ENCODE results near the gene CTNNA3.

CTNNA3 gene

GRCh38 chr10:66162560-66163143 is 1533.3 kb downstream of the CTNNA3 start (continued):
- TF ChIP-seq ZNF707 (tag by site-specific recombination; IDR thresholded peaks at IDR 0.05) (no peak), ZNF558 (tag by site-specific recombination; IDR thresholded peaks at IDR 0.05) (no peak)
- TF ChIP-seq, protein P1, sequence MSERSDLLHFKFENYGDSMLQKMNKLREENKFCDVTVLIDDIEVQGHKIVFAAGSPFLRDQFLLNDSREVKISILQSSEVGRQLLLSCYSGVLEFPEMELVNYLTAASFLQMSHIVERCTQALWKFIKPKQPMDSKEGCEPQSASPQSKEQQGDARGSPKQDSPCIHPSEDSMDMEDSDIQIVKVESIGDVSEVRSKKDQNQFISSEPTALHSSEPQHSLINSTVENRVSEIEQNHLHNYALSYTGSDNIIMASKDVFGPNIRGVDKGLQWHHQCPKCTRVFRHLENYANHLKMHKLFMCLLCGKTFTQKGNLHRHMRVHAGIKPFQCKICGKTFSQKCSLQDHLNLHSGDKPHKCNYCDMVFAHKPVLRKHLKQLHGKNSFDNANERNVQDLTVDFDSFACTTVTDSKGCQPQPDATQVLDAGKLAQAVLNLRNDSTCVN (tag by site-specific recombination; optimal IDR thresholded peaks at IDR 0.05): no peak

GRCh38 chr10:66151346-66151745 is 1544.6 kb downstream of the CTNNA3 start:
- no peak for TF ChIP-seq ZNF623 (tag by site-specific recombination; IDR thresholded peaks at IDR 0.05)
- no peak for TF ChIP-seq ZNF626 (tag by site-specific recombination; IDR thresholded peaks at IDR 0.05)
- TF ChIP-seq, protein P2, sequence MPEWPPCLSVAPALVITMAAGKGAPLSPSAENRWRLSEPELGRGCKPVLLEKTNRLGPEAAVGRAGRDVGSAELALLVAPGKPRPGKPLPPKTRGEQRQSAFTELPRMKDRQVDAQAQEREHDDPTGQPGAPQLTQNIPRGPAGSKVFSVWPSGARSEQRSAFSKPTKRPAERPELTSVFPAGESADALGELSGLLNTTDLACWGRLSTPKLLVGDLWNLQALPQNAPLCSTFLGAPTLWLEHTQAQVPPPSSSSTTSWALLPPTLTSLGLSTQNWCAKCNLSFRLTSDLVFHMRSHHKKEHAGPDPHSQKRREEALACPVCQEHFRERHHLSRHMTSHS (tag by site-specific recombination; IDR thresholded peaks at IDR 0.05): no peak
- TF ChIP-seq, protein P3, sequence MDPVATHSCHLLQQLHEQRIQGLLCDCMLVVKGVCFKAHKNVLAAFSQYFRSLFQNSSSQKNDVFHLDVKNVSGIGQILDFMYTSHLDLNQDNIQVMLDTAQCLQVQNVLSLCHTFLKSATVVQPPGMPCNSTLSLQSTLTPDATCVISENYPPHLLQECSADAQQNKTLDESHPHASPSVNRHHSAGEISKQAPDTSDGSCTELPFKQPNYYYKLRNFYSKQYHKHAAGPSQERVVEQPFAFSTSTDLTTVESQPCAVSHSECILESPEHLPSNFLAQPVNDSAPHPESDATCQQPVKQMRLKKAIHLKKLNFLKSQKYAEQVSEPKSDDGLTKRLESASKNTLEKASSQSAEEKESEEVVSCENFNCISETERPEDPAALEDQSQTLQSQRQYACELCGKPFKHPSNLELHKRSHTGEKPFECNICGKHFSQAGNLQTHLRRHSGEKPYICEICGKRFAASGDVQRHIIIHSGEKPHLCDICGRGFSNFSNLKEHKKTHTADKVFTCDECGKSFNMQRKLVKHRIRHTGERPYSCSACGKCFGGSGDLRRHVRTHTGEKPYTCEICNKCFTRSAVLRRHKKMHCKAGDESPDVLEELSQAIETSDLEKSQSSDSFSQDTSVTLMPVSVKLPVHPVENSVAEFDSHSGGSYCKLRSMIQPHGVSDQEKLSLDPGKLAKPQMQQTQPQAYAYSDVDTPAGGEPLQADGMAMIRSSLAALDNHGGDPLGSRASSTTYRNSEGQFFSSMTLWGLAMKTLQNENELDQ (tag by site-specific recombination; IDR thresholded peaks at IDR 0.05; ENCODE audit: low read depth): no peak
- H3K27ac ChIP-seq (ENCODE audit: extremely low read depth, low read depth, low read length): no peak overlapping the region
- ChIA-PET POLR2A (no interaction called here), CTCF (no interaction called here)
- no peak overlapping the region for H3K4me3 ChIP-seq (ENCODE audit: low read depth, low read length)
- H3K36me3 ChIP-seq (ENCODE audit: control insufficient read depth in 2 of 2, insufficient read depth in 1 of 2, low read length in 2 of 2): no peaks in the 10 kb centered on the region
- H3K4me1 ChIP-seq (ENCODE audit: control insufficient read depth, insufficient read depth, low read length): no peaks in the 10 kb centered on the region
- H3K9me3 ChIP-seq (ENCODE audit: control insufficient read depth, insufficient read depth, low read depth, low read length): no peaks in the 10 kb centered on the region

DNA sequence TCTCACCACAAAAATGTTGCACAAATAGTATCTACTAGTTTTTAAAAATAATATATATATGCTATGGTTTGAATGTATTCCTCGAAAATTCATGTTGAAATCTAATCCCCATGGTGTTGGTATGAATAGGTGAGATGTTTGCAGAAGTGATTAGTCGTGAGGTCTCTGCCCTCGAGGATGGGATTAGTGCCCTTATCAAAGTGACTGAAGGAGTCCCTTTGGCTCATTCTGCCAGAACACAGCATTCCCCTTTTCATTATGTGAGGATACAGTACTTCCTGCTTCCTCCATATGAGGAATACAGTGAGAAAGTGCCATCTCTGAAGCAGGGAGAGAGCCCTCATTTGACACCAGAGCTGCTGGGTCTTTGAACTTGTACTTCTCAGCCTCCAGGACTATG is 1547.7 kb downstream of the CTNNA3 start:
- Histone ChIP-seq H3K4me1 (ENCODE audit: control insufficient read depth, insufficient read depth, low read length) (no peaks in the 10 kb centered on the region), H3K27ac (ENCODE audit: extremely low read depth, low read depth, low read length) (no peak overlapping the region), H3K36me3 (ENCODE audit: control insufficient read depth in 2 of 2, insufficient read depth in 1 of 2, low read length in 2 of 2) (no peaks in the 10 kb centered on the region), H3K9me3 (ENCODE audit: control insufficient read depth, insufficient read depth, low read depth, low read length) (no peaks in the 10 kb centered on the region), H3K4me3 (ENCODE audit: low read depth, low read length) (no peak overlapping the region)
- POLR2A ChIA-PET: no interaction called here
- CTCF ChIA-PET: interaction anchor here (0.8 kb wide), 1 partner anchor 13 kb away, joined by 3 read pairs; no protein-coding TSS in a partner anchor
- TF ChIP-seq PRDM4 (tag by site-specific recombination; IDR thresholded peaks at IDR 0.05): no peak
- TF ChIP-seq KLF9 (tag by site-specific recombination; IDR thresholded peaks at IDR 0.05; ENCODE audit: low read depth): no peak
- TF ChIP-seq ZNF221 (tag by site-specific recombination; IDR thresholded peaks at IDR 0.05; ENCODE audit: borderline replicate concordance): no peak
- TF ChIP-seq ZNF37A (tag by site-specific recombination; IDR thresholded peaks at IDR 0.05): no peak
- TF ChIP-seq ZNF404 (tag by site-specific recombination; IDR thresholded peaks at IDR 0.05): no peak
- TF ChIP-seq, protein P4, sequence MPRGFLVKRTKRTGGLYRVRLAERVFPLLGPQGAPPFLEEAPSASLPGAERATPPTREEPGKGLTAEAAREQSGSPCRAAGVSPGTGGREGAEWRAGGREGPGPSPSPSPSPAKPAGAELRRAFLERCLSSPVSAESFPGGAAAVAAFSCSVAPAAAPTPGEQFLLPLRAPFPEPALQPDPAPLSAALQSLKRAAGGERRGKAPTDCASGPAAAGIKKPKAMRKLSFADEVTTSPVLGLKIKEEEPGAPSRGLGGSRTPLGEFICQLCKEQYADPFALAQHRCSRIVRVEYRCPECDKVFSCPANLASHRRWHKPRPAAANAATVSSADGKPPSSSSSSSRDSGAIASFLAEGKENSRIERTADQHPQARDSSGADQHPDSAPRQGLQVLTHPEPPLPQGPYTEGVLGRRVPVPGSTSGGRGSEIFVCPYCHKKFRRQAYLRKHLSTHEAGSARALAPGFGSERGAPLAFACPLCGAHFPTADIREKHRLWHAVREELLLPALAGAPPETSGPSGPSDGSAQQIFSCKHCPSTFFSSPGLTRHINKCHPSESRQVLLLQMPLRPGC (tag by site-specific recombination; IDR thresholded peaks at IDR 0.05): no peak
- TF ChIP-seq ZNF654 (tag by site-specific recombination; IDR thresholded peaks at IDR 0.05; ENCODE audit: low read depth): no peak
- no peak for TF ChIP-seq ZNF548 (tag by site-specific recombination; IDR thresholded peaks at IDR 0.05)
- TF ChIP-seq ZNF248 (tag by site-specific recombination; IDR thresholded peaks at IDR 0.05): no peak
- TF ChIP-seq, protein P5, sequence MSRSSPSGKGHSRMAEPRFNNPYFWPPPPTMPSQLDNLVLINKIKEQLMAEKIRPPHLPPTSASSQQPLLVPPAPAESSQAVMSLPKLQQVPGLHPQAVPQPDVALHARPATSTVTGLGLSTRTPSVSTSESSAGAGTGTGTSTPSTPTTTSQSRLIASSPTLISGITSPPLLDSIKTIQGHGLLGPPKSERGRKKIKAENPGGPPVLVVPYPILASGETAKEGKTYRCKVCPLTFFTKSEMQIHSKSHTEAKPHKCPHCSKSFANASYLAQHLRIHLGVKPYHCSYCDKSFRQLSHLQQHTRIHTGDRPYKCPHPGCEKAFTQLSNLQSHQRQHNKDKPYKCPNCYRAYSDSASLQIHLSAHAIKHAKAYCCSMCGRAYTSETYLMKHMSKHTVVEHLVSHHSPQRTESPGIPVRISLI (tag by site-specific recombination; IDR thresholded peaks at IDR 0.05): no peak
- TF ChIP-seq ZNF169 (tag by site-specific recombination; IDR thresholded peaks at IDR 0.05): no peak
- no peak for TF ChIP-seq ZNF610 (tag by site-specific recombination; IDR thresholded peaks at IDR 0.05; ENCODE audit: borderline replicate concordance)
- TF ChIP-seq, protein P6, sequence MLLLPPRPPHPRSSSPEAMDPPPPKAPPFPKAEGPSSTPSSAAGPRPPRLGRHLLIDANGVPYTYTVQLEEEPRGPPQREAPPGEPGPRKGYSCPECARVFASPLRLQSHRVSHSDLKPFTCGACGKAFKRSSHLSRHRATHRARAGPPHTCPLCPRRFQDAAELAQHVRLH (tag by site-specific recombination; IDR thresholded peaks at IDR 0.05): no peak
- no peak for TF ChIP-seq ZNF707 (tag by site-specific recombination; IDR thresholded peaks at IDR 0.05)
- TF ChIP-seq GLIS1 (tag by site-specific recombination; IDR thresholded peaks at IDR 0.05): no peak
- TF ChIP-seq ZNF19 (tag by site-specific recombination; IDR thresholded peaks at IDR 0.05; ENCODE audit: low read depth): no peak
